GM21619 (cell line): ENCODE results near the gene LRRC66.

Experiments
- ATAC-seq: cut with Tn5 transposase; IDR thresholded peaks from one replicate; pipeline ENCODE4 v1.9.1; 2021; ENCODE audit not compliant: unreplicated experiment

Gene LRRC66

DNA sequence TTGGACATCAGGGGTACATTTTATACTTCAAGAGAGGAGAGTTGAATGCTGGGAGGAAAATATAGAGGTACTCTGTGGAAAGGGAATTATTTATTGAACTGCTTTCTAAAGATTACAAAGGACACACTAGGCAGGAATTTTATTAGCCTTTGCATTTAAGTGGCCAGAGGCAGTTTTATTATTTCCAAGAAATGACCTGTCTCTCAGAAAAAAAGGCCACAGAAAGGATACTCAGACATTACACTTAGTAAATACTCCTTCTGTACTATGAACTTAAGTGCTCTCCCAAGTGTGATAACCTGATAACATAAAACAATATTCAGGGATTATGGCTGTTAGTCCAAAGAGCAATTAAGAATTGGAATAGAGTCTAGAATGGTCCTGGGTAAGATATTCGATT lies 7.5 kb downstream of the LRRC66 start:
- ATAC-seq: no peak

DNA sequence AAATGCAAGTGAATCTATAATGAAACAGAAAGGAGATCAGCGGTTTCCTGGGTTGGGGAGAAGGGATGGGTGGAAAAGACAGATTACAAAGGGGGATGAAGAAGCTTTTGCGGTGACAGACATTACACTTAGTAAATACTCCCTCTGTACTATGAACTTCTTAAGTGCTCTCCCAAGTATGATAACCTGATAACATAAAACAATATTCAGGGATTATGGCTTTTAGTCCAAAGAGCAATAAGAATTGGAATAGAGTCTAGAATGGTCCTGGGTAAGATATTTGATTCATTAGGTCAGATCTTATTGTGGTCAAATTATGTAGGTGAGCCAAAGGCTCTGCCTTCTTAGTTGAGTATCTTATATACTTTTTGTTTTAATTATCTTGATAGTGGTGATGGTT lies 9.2 kb downstream of the LRRC66 start:
- ATAC-seq: no peak

DNA sequence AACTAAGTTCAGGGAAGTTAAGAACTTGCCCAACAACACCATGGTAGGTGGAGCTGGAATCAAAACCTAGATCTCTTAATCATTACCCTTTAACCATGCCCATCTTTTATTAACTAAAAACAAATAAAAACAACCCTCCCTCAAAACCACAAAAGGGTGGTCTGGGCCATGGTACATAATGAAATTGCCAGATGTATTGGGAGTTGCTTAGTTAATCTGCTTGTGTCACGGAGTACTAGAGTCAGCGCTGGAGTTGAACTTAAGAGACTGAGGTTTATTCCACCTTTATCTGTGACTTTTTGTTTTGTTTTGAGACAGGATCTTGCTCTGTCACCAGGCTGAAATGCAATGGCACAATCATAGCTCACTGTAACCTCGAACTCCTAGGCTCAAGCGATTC lies 13.3 kb downstream of the LRRC66 start:
- no peak for ATAC-seq

DNA sequence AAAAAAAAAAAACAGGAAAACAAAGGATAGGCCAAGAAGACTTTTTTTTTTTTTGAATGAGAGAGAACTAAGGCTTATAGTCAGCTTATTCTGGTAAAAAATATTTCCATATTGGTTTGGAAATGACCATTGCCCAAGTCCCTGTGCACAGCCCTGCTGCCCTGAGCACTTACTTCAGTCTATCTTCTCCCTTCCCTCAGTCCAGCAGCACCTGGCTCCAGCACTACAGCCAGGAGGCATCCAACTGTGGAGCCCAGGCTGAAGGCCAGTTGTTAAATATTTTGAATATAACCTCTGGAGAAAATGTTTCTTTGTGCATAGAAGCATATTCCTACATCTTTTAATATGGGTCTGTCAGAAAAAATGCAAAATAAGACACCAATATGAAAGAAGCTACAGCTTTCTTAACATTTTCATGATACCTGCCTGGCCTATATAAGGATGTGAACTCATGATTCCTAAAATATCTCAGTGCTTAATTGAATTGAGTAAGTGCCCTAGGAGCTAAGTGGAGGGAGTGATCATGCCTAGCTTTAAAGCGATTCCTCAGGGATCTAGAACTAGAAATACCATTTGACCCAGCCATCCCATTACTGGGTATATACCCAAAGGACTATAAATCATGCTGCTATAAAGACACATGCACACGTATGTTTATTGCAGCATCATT lies 14.4 kb downstream of the LRRC66 start:
- ATAC-seq: no peak

DNA sequence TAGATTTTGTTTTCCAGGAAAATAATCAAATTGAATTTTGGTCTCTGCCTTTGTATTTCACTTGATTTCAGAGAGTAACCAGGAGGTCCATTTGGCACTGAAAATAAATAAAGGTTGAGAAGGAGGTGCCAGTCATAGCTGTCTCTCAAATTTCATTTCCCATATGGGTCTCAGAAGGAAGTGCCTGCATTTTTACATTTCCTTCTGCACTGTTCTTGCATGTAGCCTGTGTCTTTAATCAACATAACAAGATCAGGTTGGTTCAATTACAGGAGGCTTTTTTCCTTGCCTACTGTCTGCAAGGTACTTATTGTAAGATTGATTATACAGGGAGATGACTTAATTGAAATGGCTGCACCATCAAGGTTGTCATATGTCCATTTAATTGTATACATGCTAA lies 15.7 kb downstream of the LRRC66 start:
- ATAC-seq: no peak

DNA sequence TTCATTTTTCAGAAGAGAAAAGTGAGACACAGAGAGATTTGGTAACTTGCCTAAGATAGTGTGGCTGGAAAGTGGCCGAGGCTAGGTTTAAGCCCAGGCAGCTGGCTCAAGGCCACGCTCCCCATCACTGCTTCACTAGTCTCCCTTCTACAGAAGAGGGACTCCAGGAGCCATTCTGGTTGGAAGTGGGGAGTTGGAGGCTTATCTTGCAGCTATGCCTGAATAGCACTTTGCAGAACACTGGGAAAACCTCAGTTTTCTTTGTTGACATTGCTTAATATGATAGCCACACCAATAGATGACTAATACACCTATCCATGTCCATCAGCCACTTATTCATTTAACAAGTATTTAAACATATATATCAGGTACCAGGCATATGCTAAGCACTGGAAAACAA lies 18.5 kb downstream of the LRRC66 start:
- no peak for ATAC-seq

DNA sequence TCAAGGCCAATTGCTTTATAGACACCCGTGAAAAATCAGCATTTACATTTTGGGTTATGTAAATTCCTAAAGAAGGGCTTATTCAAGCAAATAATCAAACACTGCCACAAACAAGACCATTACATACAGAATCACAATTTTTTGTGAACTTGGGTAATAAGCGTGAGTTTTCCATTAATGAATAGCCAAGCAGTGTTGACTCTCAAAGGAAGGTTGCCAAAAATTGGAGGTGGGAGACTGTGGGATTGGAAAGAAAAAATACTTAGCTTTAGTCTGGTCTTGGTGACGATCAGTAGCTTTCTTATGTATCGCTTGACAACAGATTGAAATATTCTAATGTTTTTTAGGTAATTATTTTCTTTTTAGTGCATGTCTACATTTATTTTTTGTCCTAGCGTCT lies 20.9 kb downstream of the LRRC66 start:
- ATAC-seq: no peak

DNA sequence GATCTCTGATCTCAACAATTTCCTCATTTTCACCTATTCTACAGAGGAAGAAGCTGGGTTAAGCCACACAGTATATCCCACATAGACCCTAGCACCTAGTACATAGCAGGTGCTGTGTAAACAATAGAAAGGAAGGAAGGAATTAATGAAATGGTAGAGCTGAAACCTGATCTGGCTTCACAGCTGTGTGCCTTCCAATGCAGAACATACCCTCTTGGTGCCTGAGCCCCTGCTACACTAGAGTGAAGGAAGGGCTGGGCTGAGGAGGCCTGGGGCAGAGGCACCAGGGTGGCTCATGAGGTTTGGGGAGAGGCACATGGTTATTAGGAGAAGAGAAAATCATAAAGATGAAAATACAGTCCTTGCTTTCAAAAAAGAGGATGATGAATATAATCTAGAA lies 21.3 kb downstream of the LRRC66 start:
- ATAC-seq: no peak

DNA sequence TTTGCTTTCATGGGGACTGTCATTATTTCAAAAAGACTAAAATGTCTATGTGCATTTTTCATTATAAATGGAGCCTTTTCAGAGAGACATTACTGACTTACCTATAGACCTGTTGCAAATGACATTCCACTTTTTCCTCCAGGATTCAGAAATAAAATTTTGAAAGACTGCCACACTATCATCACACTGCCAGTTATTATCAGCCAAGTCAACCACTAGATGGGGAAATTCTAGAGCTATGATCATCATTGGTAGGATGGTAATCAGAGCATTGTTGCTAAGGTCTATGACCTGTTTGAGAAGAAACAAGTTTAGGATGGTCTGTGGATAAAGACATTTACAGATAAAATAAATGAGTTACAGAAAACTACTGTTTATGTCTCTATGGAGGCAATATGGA lies 22.5 kb downstream of the LRRC66 start:
- no peak for ATAC-seq

DNA sequence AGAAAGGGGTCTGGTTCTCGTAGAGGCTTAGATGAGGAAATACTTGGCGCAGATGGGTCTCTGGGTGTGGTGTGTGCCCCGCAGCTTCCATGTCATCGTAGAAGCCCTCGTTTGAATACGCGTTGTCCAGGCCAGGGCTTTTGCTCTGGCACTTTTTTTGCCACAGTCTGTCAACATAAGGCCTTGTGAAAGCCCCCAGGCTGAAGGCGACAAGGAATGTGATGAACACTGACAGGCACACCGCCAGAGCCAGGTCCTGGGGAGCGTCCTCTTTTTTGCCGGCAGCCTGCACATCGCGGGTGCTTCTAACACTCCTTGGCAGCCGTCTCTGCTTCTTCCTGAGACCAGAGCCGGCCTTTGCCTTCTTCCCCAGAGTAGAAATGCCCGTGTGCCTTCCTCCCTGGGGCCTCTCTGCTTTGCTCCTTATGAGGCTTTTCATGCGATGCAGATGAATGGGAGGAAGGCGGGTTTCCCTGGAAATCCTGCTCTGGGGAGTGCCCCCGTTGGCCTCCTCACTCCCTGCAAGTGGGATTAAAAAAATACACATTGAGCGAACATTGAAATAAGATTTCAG lies 24.4 kb downstream of the LRRC66 start:
- no peak for ATAC-seq

DNA sequence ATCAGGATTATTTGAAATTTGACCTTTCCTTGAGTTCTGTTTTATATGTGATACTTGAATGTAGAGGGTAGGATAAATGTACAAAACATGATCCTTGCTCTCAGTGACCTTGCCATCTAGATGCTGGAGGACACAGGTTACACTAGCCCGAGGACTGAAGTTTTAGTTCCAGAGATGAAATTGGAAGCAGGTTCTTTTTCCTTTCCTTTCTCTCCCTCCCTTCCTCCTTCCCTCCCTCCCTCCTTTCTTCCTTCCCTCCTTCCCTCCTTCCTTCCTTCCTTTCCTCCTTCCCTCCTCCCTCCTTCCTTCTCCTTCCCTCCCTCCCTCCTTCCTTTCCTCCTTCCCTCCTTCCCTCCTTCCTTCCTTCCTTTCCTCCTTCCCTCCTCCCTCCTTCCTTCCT lies 54.3 kb downstream of the LRRC66 start:
- ATAC-seq: no peak

DNA sequence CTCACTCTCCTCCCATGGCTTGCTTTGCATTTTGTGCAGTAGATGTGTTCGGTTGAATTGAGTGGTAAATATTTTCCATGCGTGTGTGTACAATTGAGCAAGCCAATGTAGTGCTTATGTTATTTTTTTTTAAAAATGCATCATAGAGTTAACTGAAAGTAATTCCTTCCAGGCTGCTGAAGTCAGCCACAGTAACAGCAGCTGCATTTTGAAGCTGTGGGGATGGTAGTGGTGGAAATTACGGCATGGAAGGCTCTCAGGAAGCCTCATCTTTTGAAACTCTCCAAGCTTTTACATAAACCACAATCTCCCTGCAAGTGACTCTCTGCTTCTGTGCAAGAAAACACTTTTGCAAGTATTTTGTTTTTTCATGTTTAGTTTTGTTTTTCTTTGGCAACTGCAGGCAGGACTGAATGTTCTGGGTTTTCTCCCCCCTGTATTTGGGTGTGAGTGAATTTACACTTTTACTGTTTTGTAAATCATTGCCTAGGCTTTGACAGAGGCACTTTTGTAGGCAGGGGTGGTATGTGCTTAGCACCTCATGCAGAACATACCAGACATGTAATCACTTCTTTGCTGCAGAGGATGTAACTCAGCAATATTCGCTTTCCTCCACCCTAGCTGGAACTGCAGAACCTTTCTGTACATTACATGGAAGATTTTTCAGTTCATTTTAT lies 56.2 kb downstream of the LRRC66 start:
- no peak for ATAC-seq

DNA sequence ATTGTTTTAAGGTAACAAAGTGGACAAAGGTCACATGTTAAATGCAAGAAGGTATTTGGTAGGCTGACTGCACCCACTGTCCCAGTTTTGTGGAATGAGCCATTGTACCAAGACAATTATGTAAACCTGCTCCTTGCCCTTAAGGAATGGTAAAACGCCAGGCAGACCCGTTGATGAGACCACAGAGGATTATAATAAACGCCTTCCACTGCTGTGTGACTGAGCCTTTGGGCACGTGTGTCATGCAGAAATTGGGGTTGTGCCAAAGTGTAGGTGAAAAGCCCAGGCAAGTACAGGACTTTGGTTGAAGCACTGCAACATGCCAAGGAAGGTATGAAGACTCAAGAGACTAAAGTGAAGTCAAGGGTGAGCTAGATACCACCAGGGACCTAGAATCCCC lies 59.7 kb downstream of the LRRC66 start:
- ATAC-seq: no peak

DNA sequence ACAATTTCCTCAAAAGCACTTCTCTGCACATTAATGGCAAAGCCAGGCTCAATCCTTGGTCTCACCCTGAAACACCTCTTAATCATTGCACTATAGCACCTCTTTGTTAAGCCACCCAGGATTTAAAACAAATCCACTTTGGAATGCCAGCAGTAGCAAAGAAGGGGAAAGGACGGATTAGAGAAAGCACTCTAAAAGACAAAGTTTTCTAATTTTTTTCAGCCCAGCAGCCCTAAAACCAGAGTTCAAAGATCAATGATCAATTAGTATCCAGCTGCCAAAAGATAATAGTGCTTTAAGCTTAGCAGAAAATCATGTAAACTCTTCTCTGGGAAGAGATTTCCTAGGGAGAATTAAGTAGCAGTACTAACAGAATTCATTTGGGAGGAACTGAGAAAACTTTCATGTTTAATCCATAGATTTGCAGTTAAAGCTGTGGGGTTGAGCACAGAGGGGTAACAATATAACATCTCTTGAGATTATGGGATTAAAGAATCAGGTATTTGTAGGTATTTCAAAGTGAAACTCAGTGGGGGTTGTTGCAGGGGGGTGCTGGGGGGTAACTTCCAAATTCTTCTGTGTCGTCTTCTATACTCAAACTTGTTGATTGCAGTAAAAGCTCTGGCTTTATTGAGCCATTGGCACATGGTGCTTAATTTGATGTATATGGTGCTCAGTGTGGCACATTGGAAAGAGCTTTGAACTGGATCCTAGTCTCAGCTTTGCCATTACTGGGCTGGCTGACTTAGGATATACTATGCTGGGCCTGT lies 61.8 kb downstream of the LRRC66 start:
- no peak for ATAC-seq
